SK-N-SH treated with all-trans-retinoic acid at 6 μM for 48 hours (cell line): ENCODE measurements around the gene TTC12.

ENCODE experiments used
- ESRRG ChIP-seq: fragments of 250-450 bp; sonication (Bioruptor Pico); IDR thresholded peaks from 2 replicates; pipeline ENCODE4 v1.6.1; 2021; ENCODE audit warnings: mild to moderate bottlenecking
- GLIS3 ChIP-seq: fragments of 250-450 bp; sonication (Bioruptor Pico); IDR thresholded peaks from 2 replicates; pipeline ENCODE4 v1.5.0; 2020; ENCODE audit warnings: mild to moderate bottlenecking, moderate library complexity
- RARB ChIP-seq: fragments of 250-450 bp; sonication (Bioruptor Pico); IDR thresholded peaks from 2 replicates; pipeline ENCODE4 v1.8.0; 2021; ENCODE audit warnings: mild to moderate bottlenecking, moderate library complexity
- SNAI2 ChIP-seq: fragments of 250-450 bp; sonication (Bioruptor Pico); IDR thresholded peaks from 2 replicates; pipeline ENCODE4 v1.5.0; 2020; ENCODE audit warnings: mild to moderate bottlenecking, moderate library complexity
- TOX ChIP-seq: fragments of 250-450 bp; sonication (Bioruptor Pico); IDR thresholded peaks from 2 replicates; pipeline ENCODE4 v1.8.0; 2021; ENCODE audit warnings: mild to moderate bottlenecking, moderate library complexity, borderline replicate concordance
- ZFP30 ChIP-seq: fragments of 450-650 bp; formaldehyde crosslinking; IDR thresholded peaks from 2 replicates; pipeline ENCODE4 v1.5.0; 2022; ENCODE audit warnings: mild to moderate bottlenecking, moderate library complexity
- ZNF565 ChIP-seq: fragments of 450-650 bp; formaldehyde crosslinking; conservative IDR thresholded peaks from 2 replicates; pipeline ENCODE4 v1.5.0; 2020; ENCODE audit warnings: low read depth, mild to moderate bottlenecking, moderate library complexity
- ZNF8 ChIP-seq: fragments of 450-650 bp; formaldehyde crosslinking; IDR thresholded peaks from 2 replicates; pipeline ENCODE4 v1.5.0; 2020; ENCODE audit warnings: mild to moderate bottlenecking, moderate library complexity
- TF ChIP-seq, protein P1 (sequence below): fragments of 250-450 bp; sonication (Bioruptor Pico); IDR thresholded peaks from 2 replicates; pipeline ENCODE4 v1.5.1; 2020; ENCODE audit warnings: low read depth, mild to moderate bottlenecking, moderate library complexity
- TF ChIP-seq, protein P2 (sequence below): fragments of 250-450 bp; sonication (Bioruptor Pico); IDR thresholded peaks from 2 replicates; pipeline ENCODE4 v1.8.0; 2020; ENCODE audit warnings: mild to moderate bottlenecking, moderate library complexity, borderline replicate concordance

DNA sequence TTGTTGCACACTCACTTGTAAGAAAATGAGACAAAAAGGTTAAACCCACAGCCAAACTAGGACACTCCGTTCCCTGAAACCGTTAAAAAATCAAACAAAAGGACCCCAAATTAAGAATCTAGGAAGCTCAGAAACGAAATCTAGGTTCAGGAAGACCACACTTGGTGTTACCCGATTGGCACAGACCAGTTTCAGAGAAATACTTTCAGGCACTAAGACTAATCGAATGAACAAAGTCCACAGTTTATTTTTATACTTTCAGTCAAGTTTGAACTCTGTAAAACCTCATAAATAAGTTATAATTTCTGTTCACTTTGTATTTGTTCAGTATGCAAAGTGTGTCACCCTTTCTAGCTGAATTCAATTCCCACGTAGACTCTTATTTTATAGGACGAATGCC is 38.8 kb upstream of the TTC12 start:
- TF ChIP-seq ZFP30 (CRISPR knock-in tag), result no peak
- TF ChIP-seq ESRRG (CRISPR knock-in tag), result no peak
- TF ChIP-seq, protein P1, sequence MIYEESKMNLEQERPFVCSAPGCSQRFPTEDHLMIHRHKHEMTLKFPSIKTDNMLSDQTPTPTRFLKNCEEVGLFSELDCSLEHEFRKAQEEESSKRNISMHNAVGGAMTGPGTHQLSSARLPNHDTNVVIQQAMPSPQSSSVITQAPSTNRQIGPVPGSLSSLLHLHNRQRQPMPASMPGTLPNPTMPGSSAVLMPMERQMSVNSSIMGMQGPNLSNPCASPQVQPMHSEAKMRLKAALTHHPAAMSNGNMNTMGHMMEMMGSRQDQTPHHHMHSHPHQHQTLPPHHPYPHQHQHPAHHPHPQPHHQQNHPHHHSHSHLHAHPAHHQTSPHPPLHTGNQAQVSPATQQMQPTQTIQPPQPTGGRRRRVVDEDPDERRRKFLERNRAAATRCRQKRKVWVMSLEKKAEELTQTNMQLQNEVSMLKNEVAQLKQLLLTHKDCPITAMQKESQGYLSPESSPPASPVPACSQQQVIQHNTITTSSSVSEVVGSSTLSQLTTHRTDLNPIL (CRISPR knock-in tag), result no peak
- TF ChIP-seq TOX (CRISPR knock-in tag), result no peak
- TF ChIP-seq GLIS3 (CRISPR knock-in tag), result no peak
- no peak for TF ChIP-seq ZNF8 (CRISPR knock-in tag)
- no peak for TF ChIP-seq ZNF565 (CRISPR knock-in tag)
- TF ChIP-seq RARB (CRISPR knock-in tag), result no peak
- TF ChIP-seq, protein P2, sequence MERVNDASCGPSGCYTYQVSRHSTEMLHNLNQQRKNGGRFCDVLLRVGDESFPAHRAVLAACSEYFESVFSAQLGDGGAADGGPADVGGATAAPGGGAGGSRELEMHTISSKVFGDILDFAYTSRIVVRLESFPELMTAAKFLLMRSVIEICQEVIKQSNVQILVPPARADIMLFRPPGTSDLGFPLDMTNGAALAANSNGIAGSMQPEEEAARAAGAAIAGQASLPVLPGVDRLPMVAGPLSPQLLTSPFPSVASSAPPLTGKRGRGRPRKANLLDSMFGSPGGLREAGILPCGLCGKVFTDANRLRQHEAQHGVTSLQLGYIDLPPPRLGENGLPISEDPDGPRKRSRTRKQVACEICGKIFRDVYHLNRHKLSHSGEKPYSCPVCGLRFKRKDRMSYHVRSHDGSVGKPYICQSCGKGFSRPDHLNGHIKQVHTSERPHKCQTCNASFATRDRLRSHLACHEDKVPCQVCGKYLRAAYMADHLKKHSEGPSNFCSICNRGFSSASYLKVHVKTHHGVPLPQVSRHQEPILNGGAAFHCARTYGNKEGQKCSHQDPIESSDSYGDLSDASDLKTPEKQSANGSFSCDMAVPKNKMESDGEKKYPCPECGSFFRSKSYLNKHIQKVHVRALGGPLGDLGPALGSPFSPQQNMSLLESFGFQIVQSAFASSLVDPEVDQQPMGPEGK (CRISPR knock-in tag), result no peak
- no peak for TF ChIP-seq SNAI2
